ENCODE results near the gene SCN3B. TPM values are rescaled to one million over a fixed set of nuclear protein-coding genes. Genes with fewer than 3 reads are reported as not detected.

The SCN3B gene
- total and polyA plus RNA-seq, 5 experiments from 2014 or later = not detected

DNA sequence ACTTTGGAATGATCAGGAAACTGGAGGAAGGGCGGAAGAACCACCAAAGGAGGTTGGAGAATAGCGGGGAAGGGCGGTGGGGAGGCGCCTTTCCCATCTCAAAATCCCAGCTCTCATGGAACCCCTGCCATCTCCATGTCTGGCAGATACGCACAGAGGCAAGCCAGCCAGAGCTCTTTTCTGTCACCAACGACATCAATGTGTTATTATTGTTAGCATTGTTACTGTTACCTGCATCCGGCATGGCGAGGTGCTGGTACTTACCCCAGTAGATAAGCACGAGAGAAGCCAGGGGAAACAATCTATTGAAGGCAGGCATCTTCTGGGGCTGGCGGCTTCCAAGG, 969 bp downstream of the SCN3B start:
- H3K9me3 Mint-ChIP-seq = peaks cover 0 to 12% (median 1%) of the 10 kb centered on the region in 9 donors
- DNase-seq (no peak), ATAC-seq (peak in 1 of 2 donors; percentile 38)
- peak overlapping the region; percentile 56 to 71 (median 68) for H3K4me3 Mint-ChIP-seq
- peaks cover under 1 to 12% (median 7%) of the 10 kb centered on the region in 4 donors for H3K4me1 Mint-ChIP-seq
- peaks cover 26 to 53% (median 41%) of the 10 kb centered on the region in 5 donors for H3K27me3 Mint-ChIP-seq
- POLR2A ChIA-PET = no interaction called here
- H3K36me3 Mint-ChIP-seq = peaks cover 0 to 9% (median 2%) of the 10 kb centered on the region in 3 donors
- no peak overlapping the region for H3K27ac Mint-ChIP-seq

DNA sequence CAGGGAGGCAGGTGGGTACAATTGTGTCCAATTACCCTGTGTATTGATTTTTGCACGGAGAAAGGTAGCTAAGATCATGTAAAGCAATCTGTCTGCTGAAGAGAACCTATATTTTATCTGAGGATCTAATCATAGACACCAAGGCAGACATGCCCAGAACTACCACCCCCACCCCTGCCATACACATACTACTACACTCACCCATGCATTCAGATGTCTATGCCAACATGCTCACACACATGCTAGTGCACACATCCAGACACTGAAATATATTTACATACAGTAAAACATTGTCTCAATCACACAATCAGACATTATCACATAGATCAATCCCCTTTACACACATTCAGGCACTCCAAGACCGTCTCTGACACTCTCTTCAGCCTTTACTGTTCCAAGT, 1.8 kb downstream of the SCN3B start:
- H3K27ac Mint-ChIP-seq = no peak overlapping the region
- H3K9me3 Mint-ChIP-seq = peaks cover 0 to 7% (median 0%) of the 10 kb centered on the region in 9 donors
- peak overlapping the region in 4 of 10 donors; percentile 25 to 67 (median 50) for H3K4me3 Mint-ChIP-seq
- POLR2A ChIA-PET = no interaction called here
- peaks cover 0 to 11% (median 7%) of the 10 kb centered on the region in 4 donors for H3K4me1 Mint-ChIP-seq
- peaks cover 0 to 4% (median 2%) of the 10 kb centered on the region in 3 donors for H3K36me3 Mint-ChIP-seq
- ATAC-seq (no peak), DNase-seq (no peak)
- peaks cover 26 to 53% (median 41%) of the 10 kb centered on the region in 5 donors for H3K27me3 Mint-ChIP-seq

DNA sequence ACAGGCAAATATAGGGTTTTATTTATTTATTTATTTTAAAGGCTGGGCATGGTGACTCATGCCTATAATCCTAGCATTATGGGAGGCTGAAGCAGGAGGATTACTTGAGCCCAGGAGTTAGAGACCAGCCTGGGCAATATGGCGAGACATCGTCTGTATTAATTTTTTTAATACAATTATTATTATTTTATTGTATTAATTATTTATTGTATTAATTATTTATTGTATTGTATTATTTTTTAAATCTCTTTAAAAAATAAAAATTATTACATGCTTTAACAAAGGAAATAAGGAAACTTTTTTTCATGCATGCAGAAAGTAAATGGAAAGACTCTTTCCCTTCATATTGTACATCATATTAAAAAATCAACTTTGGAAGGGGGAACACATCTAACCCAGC, 3.5 kb downstream of the SCN3B start:
- Mint-ChIP-seq H3K9me3 (peaks cover 0 to 4% (median 0%) of the 10 kb centered on the region in 9 donors), H3K27ac (no peak overlapping the region), H3K4me3 (no peak overlapping the region), H3K36me3 (peaks cover 0 to 4% (median under 1%) of the 10 kb centered on the region in 3 donors), H3K27me3 (peaks cover 30 to 55% (median 48%) of the 10 kb centered on the region in 5 donors), H3K4me1 (peaks cover 0 to 11% (median 6%) of the 10 kb centered on the region in 4 donors)
- POLR2A ChIA-PET = no interaction called here
- ATAC-seq (no peak), DNase-seq (no peak)

DNA sequence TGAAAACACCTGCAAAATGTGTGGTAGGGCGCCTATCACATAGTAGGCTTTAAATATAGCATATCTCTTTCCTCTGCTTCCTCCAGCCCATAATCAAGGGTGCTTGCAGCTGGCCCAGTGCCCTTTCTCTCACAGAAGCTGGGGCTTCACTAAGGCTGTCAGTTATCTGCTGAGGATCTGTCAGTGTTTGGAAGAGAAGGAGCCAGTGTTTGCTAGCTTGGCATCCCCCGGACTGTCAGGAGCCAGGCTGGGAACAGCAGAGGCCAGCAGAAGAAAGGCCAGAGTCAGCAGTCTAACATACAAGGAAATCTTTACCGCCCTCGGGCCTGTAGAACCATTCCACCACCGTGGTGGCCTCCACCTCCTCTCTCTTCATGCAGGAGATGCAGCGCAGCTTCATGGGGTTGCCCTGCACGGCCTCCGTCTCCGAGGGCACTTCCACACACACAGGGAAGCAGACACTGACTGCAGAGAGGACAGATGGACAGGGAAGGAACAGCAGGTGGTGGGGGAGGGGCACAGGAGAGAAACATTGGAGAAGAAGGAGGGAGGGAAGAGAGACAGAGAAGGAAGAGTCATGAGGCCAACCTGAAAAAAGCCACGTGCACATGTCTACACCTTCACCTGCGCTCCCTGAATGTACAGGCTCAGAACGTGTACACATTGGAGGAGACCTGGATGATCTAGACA, 9.0 kb downstream of the SCN3B start:
- no peaks in the 10 kb centered on the region for H3K9me3 Mint-ChIP-seq
- H3K27me3 Mint-ChIP-seq = peaks cover 13 to 44% (median 24%) of the 10 kb centered on the region in 5 donors
- ATAC-seq (no peak), DNase-seq (no peak)
- peaks cover 0 to 5% (median 2%) of the 10 kb centered on the region in 4 donors for H3K4me1 Mint-ChIP-seq
- POLR2A ChIA-PET = no interaction called here
- no peaks in the 10 kb centered on the region for H3K36me3 Mint-ChIP-seq
- peak overlapping the region in 1 of 10 donors; percentile 66 for H3K27ac Mint-ChIP-seq
- H3K4me3 Mint-ChIP-seq = no peak overlapping the region

DNA sequence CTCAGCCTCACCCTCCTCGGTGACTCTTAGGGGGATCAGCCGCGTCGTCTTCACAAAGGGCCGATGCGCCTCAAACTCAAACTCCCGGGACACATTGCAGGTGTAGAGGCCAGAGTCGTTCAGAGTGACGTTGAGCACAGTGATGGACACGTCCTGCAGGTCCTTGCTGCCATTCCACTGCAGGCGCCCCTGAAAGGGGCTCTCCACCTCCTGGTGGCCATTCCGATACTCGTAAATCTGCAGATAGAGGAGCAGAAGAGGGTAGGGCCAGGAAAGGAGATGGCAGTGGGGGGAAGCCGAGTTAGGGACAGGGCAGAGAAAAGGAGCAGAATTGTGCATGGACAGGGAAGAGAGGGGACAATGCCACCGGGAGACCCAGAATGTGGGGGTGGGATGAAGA, 12.0 kb downstream of the SCN3B start:
- H3K36me3 Mint-ChIP-seq = no peaks in the 10 kb centered on the region
- no peak overlapping the region for H3K27ac Mint-ChIP-seq
- POLR2A ChIA-PET = no interaction called here
- no peaks in the 10 kb centered on the region for H3K9me3 Mint-ChIP-seq
- H3K4me3 Mint-ChIP-seq = no peak overlapping the region
- H3K27me3 Mint-ChIP-seq = peaks cover 15 to 70% (median 38%) of the 10 kb centered on the region in 5 donors
- H3K4me1 Mint-ChIP-seq = peaks cover 0 to 5% (median 2%) of the 10 kb centered on the region in 4 donors
- DNase-seq (no peak), ATAC-seq (no peak)

DNA sequence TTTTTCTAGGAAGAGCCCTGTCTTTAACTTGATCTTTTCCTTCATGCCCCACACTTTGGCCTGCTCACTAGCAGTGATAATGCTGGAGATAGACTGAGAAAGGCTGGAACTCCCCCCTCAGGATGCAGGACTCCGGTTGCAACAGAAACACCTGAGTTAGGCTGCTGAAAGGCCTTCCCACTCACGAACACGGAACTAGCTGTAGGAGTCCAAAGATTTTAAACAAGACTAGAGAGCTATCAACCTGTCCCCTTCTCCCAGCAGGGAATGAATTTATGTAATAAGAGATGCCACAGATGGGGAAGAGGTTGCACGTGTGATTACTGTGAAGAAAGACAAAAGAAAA, 13.0 kb downstream of the SCN3B start:
- ATAC-seq (no peak), DNase-seq (no peak)
- Mint-ChIP-seq H3K4me1 (peaks cover 0 to 5% (median 2%) of the 10 kb centered on the region in 4 donors), H3K4me3 (no peak overlapping the region), H3K27ac (peak overlapping the region in 2 of 10 donors; percentile 11 to 69), H3K9me3 (no peaks in the 10 kb centered on the region), H3K36me3 (no peaks in the 10 kb centered on the region), H3K27me3 (peaks cover 16 to 73% (median 37%) of the 10 kb centered on the region in 5 donors)
- POLR2A ChIA-PET = no interaction called here

DNA sequence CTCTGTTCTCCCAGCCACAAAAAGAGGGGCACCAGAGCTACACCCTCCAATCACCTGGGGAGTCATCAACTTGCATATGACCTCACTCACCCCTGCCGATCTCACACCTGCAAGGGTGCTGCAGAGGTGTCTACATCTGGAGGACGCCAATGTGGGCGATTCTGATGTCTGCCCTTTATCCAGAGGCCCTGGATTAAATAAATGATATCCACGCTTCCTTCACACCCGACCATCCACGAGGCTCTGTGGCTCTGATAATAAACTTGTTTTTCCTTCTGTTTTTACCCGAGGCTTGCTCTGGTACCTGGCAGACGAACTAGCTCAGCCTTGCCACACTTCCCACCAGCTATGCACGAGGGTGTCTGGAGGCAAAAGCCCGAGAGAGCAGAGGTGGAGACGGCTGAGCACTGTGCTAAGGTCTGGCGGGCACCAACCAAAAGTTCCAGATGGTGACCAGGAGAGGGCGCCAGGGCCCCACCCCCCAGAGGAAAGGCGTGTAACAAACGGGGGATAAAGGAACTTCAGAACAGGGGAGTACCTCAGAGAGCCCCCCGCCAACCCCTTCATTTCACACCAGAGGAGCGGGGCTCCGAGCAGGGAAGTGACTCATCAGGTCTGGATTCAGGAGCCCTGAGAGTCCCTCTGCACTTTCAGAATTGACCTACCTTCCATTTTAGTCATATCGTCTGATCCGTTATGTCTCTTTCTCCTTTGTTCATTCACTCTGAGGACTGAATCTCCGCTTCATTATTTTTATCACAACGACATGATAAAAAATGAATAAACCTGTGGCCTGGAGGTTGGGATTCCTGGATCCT, 13.5 kb downstream of the SCN3B start:
- peaks cover 0 to 5% (median 2%) of the 10 kb centered on the region in 4 donors for H3K4me1 Mint-ChIP-seq
- H3K27ac Mint-ChIP-seq = peak overlapping the region in 2 of 10 donors; percentile 11 to 69
- POLR2A ChIA-PET = no interaction called here
- peak; percentile 17 to 75 (median 56) for DNase-seq
- peak; percentile 72 to 86 for ATAC-seq
- no peaks in the 10 kb centered on the region for H3K36me3 Mint-ChIP-seq
- H3K27me3 Mint-ChIP-seq = peaks cover 13 to 70% (median 32%) of the 10 kb centered on the region in 5 donors
- H3K4me3 Mint-ChIP-seq = no peak overlapping the region
- H3K9me3 Mint-ChIP-seq = no peaks in the 10 kb centered on the region

DNA sequence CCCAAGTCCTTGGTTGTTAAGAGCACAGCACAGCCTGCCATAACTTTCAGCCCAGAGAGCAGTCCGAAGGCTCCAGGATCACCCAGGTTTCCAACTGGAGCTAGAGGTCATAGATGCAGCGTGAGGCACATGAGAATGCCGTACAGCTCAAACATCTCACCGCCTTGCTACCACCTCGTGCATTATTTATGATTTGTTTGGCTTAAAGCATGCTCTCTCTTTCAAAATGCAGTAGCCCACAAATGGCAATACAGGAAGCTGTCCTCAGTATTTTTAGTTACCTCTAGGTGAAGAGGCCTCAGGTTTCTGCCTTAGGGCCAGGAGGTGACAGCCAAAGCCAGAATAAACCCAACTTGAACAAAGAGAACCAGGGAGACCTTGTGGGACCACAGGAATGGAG, 14.4 kb downstream of the SCN3B start:
- Mint-ChIP-seq H3K4me1 (peaks cover 0 to 5% (median 2%) of the 10 kb centered on the region in 4 donors), H3K36me3 (no peaks in the 10 kb centered on the region), H3K4me3 (no peak overlapping the region), H3K27ac (peak overlapping the region in 1 of 10 donors; percentile 49), H3K27me3 (peaks cover 13 to 68% (median 29%) of the 10 kb centered on the region in 5 donors), H3K9me3 (no peaks in the 10 kb centered on the region)
- DNase-seq (no peak), ATAC-seq (no peak)
- POLR2A ChIA-PET = no interaction called here

DNA sequence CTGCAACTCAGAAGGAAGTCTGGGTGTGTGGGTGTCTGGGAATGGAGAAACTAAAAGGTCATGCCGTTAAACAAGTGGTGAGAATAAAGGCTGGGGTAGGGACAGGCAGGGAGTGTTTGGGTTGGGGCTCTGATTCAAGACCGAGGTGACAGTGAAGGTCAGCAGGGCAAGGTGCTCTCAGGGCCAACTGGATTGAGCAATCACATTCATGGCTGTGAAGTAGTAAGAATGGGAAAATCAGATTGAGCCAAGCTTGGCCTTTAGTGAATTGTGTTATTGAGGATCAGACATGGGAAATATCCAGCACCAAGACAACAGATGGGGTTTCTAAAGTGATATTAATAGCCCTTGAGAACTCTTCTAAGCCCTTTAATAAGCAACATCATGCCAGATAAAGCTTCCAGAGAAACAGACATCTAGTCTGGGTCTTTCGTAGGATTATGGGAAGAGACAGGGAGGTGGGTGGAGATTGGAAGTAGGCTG, 24.3 kb downstream of the SCN3B start:
- Mint-ChIP-seq H3K9me3 (no peaks in the 10 kb centered on the region), H3K4me3 (no peak overlapping the region), H3K27me3 (peaks cover 7 to 25% (median 17%) of the 10 kb centered on the region in 5 donors), H3K4me1 (no peaks in the 10 kb centered on the region), H3K27ac (no peak overlapping the region), H3K36me3 (no peaks in the 10 kb centered on the region)
- DNase-seq (no peak), ATAC-seq (no peak)
- POLR2A ChIA-PET = no interaction called here

DNA sequence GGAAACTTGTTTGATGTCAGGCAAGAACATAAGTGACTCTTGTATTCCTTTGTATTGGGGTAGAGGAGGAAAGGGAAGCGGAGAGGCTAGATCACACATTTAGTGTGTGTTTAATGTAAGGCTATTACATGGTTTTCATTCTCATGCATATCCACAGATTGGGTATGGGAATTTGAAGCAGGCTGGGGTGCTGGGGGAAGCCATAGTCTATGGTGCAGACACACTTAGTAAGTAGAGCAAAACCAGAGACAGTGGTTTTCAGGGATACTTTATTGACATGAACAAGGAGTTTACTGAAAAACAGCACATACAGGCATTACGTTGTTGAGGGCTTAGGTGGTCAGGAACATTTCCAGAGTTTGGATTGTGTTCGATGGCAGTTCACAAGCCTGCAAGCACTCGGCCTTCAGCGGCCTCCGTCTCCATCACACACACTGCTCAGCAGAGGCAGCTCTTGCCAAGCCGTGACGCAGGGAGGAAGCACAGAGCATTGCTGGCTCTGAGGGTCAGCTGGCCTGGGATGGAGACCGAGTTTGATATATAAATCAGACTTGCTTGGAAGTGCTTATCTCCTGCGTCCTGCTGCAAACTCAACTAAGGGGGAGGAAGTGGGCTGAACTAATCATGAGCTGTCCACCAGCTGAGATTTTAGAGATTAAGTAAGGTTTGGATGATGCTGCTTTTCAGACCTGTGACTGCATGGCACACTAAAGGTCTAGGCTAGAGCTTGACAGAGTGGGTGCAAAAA, 25.3 kb downstream of the SCN3B start:
- Mint-ChIP-seq H3K27ac (no peak overlapping the region), H3K27me3 (peaks cover 3 to 23% (median 11%) of the 10 kb centered on the region in 5 donors), H3K4me3 (no peak overlapping the region), H3K36me3 (no peaks in the 10 kb centered on the region), H3K4me1 (no peaks in the 10 kb centered on the region), H3K9me3 (no peaks in the 10 kb centered on the region)
- no peak for DNase-seq
- ATAC-seq = no peak
- POLR2A ChIA-PET = no interaction called here

DNA sequence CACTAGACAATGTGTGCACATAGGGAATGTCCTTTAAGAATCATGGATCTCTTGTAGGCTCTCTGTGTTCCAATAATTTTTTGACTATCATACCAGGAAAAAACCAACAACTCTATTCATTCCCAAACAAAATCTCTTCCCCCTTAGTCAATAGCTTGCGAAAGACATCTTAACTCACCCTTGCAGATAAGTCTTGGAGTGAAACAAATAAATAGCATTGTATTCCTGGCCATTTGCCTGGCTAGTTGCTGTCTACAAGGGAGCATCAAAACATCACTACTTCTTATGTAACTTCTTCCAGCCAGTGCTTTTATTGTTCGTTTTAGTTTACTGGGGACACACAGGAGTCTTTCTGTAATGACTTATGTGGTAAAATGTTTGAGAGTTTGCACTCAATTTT, 29.4 kb downstream of the SCN3B start:
- no peak overlapping the region for H3K27ac Mint-ChIP-seq
- ATAC-seq = no peak
- POLR2A ChIA-PET = no interaction called here
- DNase-seq = no peak
- no peak overlapping the region for H3K4me3 Mint-ChIP-seq
- no peaks in the 10 kb centered on the region for H3K9me3 Mint-ChIP-seq
- no peaks in the 10 kb centered on the region for H3K4me1 Mint-ChIP-seq
- H3K27me3 Mint-ChIP-seq = peaks cover 0 to 6% (median 2%) of the 10 kb centered on the region in 5 donors
- peaks cover 0 to 15% (median 0%) of the 10 kb centered on the region in 3 donors for H3K36me3 Mint-ChIP-seq

DNA sequence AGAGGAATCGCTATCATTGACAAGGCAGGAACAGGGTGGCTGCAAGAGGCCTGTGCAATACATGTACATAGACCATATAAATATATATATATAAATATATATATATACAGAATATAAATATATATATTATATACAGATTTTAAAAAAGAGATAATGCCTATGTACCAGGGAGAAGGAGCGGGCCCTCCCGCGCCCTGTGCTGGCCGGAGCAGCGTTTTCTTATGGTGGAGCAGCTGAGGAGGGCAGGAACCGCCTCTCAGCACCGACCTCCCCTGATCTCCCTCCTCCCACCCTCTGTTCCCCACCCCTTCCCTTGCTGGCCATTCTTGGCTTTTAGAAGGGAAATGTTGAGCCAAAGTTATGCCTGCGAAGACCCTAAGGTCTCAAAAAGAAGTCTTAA, 31.8 kb downstream of the SCN3B start:
- Mint-ChIP-seq H3K4me1 (no peaks in the 10 kb centered on the region), H3K27ac (no peak overlapping the region), H3K9me3 (no peaks in the 10 kb centered on the region), H3K4me3 (no peak overlapping the region), H3K36me3 (peaks cover 0 to 23% (median 0%) of the 10 kb centered on the region in 3 donors), H3K27me3 (no peaks in the 10 kb centered on the region)
- POLR2A ChIA-PET = no interaction called here
- DNase-seq (no peak), ATAC-seq (no peak)

All from naive thymus-derived CD8-positive, alpha-beta T cell (primary cell).